D721Med (cell line): ENCODE results near the gene LTB.

Source experiments
- DNase-seq: peaks from one replicate; pipeline ENCODE4 v3.0.0; 2011; ENCODE audit warnings: low spot score; ENCODE audit not compliant: insufficient read length
- FAIRE-seq: peaks from 2 replicates; lab custom pipeline; 2011; peaks lifted over from hg19 to GRCh38; lab: Jason Lieb, UNC
- CTCF ChIP-seq: IDR thresholded peaks from 2 replicates; pipeline ENCODE4 v1.5.1; 2012; ENCODE audit warnings: mild to moderate bottlenecking, control low read depth; ENCODE audit not compliant: insufficient read depth; ENCODE audit errors: missing control alignments

Gene LTB

GRCh38 chr6:31540640-31541039, 41.6 kb downstream of the LTB start:
- FAIRE-seq (no peak), DNase-seq (no peak)
- no peak for TF ChIP-seq CTCF

GRCh38 chr6:31538805-31539400, 43.3 kb downstream of the LTB start:
- DNase-seq, result no peak
- TF ChIP-seq CTCF, result no peak
- FAIRE-seq, result no peak

- TF ChIP-seq CTCF, result no peak
- no peak for DNase-seq
- no peak for FAIRE-seq
These were observed 46.5 kb downstream of the LTB start for GRCh38 chr6:31535538-31536324.

- FAIRE-seq (no peak), DNase-seq (no peak)
- no peak for TF ChIP-seq CTCF
These were observed 47.6 kb downstream of the LTB start for GRCh38 chr6:31534521-31535040.

- FAIRE-seq, result no peak
- TF ChIP-seq CTCF, result no peak
These were observed 48.2 kb downstream of the LTB start for GRCh38 chr6:31534011-31534410.

GRCh38 chr6:31533455-31533841, 48.8 kb downstream of the LTB start:
- no peak for DNase-seq
- no peak for TF ChIP-seq CTCF
- FAIRE-seq, result no peak

More at GRCh38 chr6:31534011-31534410, 48.2 kb downstream of the LTB start:
- no peak for DNase-seq
